ENCODE data around the gene PCIF1. TPM values are rescaled to one million over a fixed set of nuclear protein-coding genes. Genes with fewer than 3 reads are reported as not detected.

The PCIF1 gene
- total RNA-seq, 1 donor from 2014 or later = 45.2 TPM

DNA sequence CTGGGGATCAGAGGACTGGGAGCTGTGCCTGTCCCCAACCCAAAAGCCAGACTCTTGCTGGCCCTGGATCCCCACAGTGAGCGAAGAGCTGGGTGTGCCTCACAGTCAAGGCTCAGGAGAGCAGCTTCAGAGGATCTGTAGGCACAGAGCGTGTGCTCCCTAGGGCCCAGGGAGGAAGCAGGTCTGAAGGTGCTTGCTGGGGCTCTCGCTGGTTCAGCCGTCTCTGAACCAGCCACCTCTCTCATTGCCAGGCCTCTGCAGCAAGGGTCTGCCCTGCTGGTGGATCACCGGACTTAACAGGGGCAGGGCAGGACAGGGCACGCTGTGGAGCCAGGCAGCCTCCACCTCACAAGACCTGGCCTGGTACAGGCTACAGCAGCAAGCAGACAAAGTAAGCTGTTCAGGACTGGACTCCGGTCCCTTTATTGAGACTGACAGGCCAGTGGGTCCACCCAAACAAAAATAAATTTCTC is 13.8 kb downstream of the PCIF1 start:
- Mint-ChIP-seq H3K4me3 (no peak overlapping the region), H3K36me3 (peaks cover 24% of the 10 kb centered on the region), H3K27ac (no peak overlapping the region), H3K9me3 (no peaks in the 10 kb centered on the region), H3K27me3 (ENCODE audit: low read depth) (no peaks in the 10 kb centered on the region), H3K4me1 (no peaks in the 10 kb centered on the region)
- DNase-seq (ENCODE audit: low spot score in 2 of 2, unreplicated experiment in 2 of 2) = no peak
- TF ChIP-seq, protein P1, sequence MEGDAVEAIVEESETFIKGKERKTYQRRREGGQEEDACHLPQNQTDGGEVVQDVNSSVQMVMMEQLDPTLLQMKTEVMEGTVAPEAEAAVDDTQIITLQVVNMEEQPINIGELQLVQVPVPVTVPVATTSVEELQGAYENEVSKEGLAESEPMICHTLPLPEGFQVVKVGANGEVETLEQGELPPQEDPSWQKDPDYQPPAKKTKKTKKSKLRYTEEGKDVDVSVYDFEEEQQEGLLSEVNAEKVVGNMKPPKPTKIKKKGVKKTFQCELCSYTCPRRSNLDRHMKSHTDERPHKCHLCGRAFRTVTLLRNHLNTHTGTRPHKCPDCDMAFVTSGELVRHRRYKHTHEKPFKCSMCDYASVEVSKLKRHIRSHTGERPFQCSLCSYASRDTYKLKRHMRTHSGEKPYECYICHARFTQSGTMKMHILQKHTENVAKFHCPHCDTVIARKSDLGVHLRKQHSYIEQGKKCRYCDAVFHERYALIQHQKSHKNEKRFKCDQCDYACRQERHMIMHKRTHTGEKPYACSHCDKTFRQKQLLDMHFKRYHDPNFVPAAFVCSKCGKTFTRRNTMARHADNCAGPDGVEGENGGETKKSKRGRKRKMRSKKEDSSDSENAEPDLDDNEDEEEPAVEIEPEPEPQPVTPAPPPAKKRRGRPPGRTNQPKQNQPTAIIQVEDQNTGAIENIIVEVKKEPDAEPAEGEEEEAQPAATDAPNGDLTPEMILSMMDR (IDR thresholded peaks at IDR 0.05; ENCODE audit: unreplicated experiment) = no peak

GRCh38 chr20:45948742-45949541 is 14.5 kb downstream of the PCIF1 start:
- Mint-ChIP-seq H3K27ac (peak overlapping the region; percentile 60), H3K9me3 (no peaks in the 10 kb centered on the region), H3K4me3 (no peak overlapping the region), H3K4me1 (no peaks in the 10 kb centered on the region), H3K27me3 (ENCODE audit: low read depth) (no peaks in the 10 kb centered on the region), H3K36me3 (peaks cover 23% of the 10 kb centered on the region)
- DNase-seq (ENCODE audit: low spot score in 2 of 2, unreplicated experiment in 2 of 2) = no peak
- TF ChIP-seq, protein P1 (IDR thresholded peaks at IDR 0.05; ENCODE audit: unreplicated experiment) = no peak

DNA sequence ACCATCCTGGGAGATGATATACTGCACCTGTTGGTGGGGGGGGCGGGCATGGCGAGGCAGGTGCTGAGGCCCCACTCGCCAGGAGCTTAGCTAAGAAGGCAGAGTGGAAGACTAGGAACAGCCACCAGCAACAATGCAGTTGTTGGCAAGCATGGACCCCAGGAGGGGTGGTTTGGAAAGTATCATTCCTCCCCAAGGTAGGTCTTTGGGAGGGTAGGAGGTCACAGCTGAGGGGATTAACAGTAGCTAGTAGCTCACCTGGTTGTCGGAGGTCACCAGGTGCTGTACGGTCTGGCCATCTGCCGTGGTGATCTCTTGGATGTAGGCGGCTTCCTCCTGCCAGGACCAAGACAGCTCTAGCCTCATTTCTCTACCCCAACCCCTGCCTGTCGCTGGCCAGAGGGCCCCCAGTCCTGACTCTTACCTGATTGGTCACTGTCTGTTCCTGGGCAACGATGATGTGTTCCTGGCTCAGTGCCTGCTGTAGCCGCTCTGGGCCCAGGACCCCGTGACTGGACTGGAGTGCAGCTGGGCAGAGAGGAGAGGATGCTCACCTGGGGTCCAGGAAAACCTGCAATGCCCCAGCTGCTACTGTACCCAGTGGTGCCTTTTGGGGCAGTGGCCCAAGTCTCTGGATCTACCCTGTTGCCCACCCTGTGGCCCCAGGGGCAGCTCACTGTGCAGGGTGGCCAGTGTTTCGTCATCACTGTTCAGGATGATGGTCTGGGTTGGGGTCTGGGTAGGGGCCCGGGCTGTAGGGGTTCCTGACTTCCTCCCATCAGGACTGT is 15.3 kb downstream of the PCIF1 start:
- Mint-ChIP-seq H3K4me1 (no peaks in the 10 kb centered on the region), H3K4me3 (no peak overlapping the region), H3K27ac (peak overlapping the region; percentile 60), H3K27me3 (ENCODE audit: low read depth) (no peaks in the 10 kb centered on the region), H3K36me3 (peaks cover 16% of the 10 kb centered on the region), H3K9me3 (no peaks in the 10 kb centered on the region)
- TF ChIP-seq, protein P1 (IDR thresholded peaks at IDR 0.05; ENCODE audit: unreplicated experiment) = no peak
- DNase-seq (ENCODE audit: low spot score in 2 of 2, unreplicated experiment in 2 of 2) = no peak

GRCh38 chr20:45950330-45950646 is 15.8 kb downstream of the PCIF1 start:
- Mint-ChIP-seq H3K4me3 (no peak overlapping the region), H3K9me3 (no peaks in the 10 kb centered on the region), H3K4me1 (no peaks in the 10 kb centered on the region), H3K27ac (no peak overlapping the region), H3K36me3 (peaks cover 14% of the 10 kb centered on the region), H3K27me3 (ENCODE audit: low read depth) (no peaks in the 10 kb centered on the region)
- no peak for DNase-seq (ENCODE audit: low spot score in 2 of 2, unreplicated experiment in 2 of 2)
- TF ChIP-seq, protein P1 (IDR thresholded peaks at IDR 0.05; ENCODE audit: unreplicated experiment) = no peak

DNA sequence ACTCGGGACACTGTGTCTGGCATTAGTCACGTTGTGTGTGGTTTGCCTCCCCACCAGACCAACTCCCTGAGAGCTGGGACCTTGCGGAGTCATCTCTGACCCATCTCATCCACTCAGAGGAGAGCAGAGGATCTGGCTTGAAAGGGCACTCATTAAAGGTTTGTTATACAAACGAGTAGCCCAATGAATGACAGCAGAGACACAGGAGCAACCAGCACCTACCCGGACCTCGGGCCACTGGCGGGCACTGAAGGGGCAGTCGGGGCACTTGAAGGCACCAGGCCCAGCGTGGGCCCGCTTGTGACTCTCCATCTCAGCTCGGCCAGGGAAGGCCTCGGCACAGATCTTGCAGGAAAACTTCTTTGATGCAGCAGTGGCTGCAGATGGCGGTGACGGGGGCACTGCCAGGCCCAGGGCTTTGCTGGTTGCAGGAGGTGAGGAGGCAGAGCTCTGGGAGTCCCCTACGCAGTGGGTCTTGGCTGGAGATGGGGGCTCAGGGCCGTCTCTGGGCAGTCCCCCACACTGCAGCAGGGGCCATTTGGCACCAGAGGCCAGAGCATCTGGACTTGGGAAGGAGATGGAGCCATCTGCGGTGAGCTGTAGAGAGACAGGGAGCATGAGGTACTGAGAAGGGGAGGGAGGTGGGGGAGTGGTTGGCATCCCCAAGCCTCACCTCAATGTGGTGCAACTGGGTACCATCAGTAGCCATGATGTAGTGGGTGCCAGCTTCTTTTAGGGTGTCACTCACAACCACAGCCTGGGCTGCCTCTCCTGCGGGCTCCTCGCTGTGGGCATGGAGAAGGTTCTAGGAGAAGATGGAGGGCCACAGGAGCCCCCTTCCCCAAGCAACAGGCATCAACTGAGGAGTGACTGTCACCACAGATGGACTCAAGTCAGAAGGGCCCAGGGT is 17.7 kb downstream of the PCIF1 start:
- Mint-ChIP-seq H3K4me3 (no peak overlapping the region), H3K36me3 (peaks cover 16% of the 10 kb centered on the region), H3K4me1 (no peaks in the 10 kb centered on the region), H3K27ac (no peak overlapping the region), H3K27me3 (ENCODE audit: low read depth) (no peaks in the 10 kb centered on the region), H3K9me3 (no peaks in the 10 kb centered on the region)
- TF ChIP-seq, protein P1 (IDR thresholded peaks at IDR 0.05; ENCODE audit: unreplicated experiment) = no peak
- DNase-seq (ENCODE audit: low spot score in 2 of 2, unreplicated experiment in 2 of 2) = no peak

Data from mesothelial cell of epicardium (in vitro differentiated cells).